Peyer's patch (tissue), 4 donors: ENCODE results near the gene MAGI3.

Experiments used
- POLR2A ChIP-seq, 2 donors: fragments of 450-650 bp; IDR thresholded peaks; one replicate each; pipeline ENCODE4 v1.5.1; 2017; ENCODE audit warnings: antibody characterized with exemption in 2 of 2, mild to moderate bottlenecking in 2 of 2, moderate library complexity in 2 of 2
- TF ChIP-seq, protein P1 (sequence below), 6 experiments: fragments of 450-650 bp in 4 of 6; fragments of 200-600 bp in 2 of 6; sonication (generic) in 1 of 6; IDR thresholded peaks; one replicate each; pipeline ENCODE4 v1.5.1; 2017 to 2019; ENCODE audit warnings: antibody characterized with exemption in 6 of 6, mild to moderate bottlenecking in 3 of 6, moderate library complexity in 1 of 6

DNA sequence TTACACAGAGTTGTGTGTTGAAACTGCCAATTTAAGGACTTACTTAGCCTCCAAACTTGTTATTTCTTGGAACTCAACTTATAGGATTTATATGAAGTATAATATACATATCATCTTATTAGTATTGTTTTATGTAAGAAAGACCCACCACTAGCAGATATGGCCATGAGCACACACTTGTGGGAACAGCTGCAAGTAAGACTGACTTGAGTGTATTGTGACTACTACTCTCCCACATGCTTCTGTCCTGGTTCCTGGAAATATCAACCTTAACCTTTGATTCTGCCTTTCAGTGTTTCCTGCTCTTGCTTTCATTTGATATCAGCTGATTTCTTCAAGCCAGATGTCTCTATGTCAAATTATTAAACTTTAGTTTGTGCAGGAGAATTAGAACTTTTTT is 175.3 kb downstream of the MAGI3 start:
- TF ChIP-seq, protein P1, sequence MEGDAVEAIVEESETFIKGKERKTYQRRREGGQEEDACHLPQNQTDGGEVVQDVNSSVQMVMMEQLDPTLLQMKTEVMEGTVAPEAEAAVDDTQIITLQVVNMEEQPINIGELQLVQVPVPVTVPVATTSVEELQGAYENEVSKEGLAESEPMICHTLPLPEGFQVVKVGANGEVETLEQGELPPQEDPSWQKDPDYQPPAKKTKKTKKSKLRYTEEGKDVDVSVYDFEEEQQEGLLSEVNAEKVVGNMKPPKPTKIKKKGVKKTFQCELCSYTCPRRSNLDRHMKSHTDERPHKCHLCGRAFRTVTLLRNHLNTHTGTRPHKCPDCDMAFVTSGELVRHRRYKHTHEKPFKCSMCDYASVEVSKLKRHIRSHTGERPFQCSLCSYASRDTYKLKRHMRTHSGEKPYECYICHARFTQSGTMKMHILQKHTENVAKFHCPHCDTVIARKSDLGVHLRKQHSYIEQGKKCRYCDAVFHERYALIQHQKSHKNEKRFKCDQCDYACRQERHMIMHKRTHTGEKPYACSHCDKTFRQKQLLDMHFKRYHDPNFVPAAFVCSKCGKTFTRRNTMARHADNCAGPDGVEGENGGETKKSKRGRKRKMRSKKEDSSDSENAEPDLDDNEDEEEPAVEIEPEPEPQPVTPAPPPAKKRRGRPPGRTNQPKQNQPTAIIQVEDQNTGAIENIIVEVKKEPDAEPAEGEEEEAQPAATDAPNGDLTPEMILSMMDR (IDR thresholded peaks at IDR 0.05): no peak
- no peak for TF ChIP-seq POLR2A (IDR thresholded peaks at IDR 0.05)
